Epithelial cell of esophagus (primary cell): ENCODE data around the gene CD53.
"Not testable (repeated sequence)": the region's sequence is repeated elsewhere in the genome, so short reads cannot be mapped to it uniquely, and the experiment has no call there.

Experiments used
- DNase-seq: peaks from one replicate; pipeline ENCODE4 v3.0.0; 2010; ENCODE audit warnings: low read depth
- H3K4me3 ChIP-seq: 2 replicates; pipeline ENCODE4 v1.5.1; 2011; ENCODE audit warnings: mild to moderate bottlenecking, low read length, control low read depth
- TF ChIP-seq, protein P1 (sequence below): IDR thresholded peaks from 2 replicates; pipeline ENCODE4 v1.5.1; 2011; ENCODE audit warnings: low read depth, mild to moderate bottlenecking, low read length, control low read depth, inconsistent platforms; ENCODE audit not compliant: insufficient read depth; ENCODE audit errors: missing control alignments

Gene CD53

DNA sequence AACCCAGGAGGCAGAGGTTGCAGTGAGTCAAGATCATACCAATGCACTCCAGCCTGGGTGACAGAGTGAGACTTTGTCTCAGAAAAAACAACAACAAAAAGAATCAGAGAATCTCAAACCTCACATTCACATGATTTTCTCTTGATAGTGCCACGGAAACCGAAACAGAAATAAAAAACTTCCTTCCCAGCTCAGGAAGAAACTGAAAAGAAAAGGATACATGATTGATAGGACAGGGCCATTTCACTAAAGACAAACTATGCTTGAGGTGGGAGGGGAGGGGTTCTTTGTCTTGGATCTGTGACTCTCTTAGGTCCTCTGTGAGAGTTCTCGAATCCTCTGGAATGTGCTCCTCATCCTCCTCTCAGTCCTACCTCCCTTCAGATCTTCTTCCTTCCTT lies 19.8 kb upstream of the CD53 start:
- DNase-seq = no peak
- H3K4me3 ChIP-seq = no peak overlapping the region
- TF ChIP-seq, protein P1, sequence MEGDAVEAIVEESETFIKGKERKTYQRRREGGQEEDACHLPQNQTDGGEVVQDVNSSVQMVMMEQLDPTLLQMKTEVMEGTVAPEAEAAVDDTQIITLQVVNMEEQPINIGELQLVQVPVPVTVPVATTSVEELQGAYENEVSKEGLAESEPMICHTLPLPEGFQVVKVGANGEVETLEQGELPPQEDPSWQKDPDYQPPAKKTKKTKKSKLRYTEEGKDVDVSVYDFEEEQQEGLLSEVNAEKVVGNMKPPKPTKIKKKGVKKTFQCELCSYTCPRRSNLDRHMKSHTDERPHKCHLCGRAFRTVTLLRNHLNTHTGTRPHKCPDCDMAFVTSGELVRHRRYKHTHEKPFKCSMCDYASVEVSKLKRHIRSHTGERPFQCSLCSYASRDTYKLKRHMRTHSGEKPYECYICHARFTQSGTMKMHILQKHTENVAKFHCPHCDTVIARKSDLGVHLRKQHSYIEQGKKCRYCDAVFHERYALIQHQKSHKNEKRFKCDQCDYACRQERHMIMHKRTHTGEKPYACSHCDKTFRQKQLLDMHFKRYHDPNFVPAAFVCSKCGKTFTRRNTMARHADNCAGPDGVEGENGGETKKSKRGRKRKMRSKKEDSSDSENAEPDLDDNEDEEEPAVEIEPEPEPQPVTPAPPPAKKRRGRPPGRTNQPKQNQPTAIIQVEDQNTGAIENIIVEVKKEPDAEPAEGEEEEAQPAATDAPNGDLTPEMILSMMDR = no peak

DNA sequence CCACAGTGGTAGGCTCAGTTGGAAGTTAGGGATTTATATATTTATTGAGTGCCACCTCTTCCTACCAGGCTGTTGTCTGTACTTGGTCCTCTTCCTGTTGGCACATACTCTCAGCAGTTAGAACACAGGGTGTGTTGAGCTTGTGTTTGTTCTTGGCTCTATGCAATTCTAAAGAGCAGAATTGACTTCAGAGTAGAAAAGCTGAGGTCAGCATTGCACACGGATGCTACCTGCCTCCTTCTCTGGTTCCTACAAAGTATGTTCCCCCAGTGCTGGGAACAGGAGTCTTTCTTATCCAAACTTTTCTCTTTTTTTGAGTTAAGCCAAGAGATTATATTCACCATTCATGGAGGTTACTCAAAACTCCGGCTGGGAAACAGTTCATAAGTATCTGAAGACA lies 16.5 kb upstream of the CD53 start:
- DNase-seq = no peak
- no peak overlapping the region for H3K4me3 ChIP-seq
- TF ChIP-seq, protein P1 = no peak

DNA sequence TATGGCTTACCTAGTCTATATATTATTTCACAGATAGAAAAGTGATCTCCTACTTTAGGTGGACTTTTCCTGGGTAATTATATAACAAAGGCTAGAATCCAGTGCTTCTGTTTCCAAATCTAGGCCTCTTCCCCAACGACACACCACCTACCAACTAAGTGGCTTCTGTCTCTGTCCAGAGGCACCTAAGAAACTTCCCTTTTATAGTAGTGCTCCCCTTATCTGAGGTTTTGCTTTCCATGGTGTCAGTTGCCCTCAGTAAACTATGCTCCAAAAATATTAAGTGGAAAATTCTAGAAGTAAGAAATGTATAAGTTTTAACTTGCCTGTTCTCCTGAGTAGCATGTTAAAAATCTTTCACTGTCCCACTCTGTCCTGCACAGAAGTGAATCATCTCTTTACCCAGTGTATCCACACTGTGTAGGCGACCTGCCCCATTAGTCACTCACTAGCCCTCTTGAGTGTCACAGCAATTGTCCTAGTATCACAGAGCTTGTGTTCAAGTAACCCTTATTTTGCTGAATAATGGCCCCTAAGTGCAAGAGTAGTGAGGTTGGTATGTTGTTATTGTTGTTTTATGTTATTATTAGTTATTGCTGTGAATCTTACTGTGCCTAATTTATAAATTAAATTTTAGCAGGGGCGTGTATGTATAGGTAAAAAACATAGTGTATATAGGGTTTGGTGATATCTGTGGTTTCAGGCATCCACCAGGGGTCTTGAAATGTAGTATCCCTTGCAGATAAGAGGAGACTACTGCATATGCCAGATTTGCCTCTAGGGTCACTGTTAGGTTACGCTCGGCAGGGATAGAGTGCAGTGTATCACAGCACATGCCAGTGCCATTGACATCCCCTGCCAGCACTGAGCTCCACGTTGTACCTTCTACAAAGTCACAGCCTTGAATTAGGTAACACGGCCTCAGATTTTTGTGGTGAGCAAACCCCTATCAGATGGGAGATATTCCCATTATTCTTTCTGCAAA lies 14.7 kb upstream of the CD53 start:
- peak; percentile 51 for DNase-seq
- no peak overlapping the region for H3K4me3 ChIP-seq
- TF ChIP-seq, protein P1 = no peak

DNA sequence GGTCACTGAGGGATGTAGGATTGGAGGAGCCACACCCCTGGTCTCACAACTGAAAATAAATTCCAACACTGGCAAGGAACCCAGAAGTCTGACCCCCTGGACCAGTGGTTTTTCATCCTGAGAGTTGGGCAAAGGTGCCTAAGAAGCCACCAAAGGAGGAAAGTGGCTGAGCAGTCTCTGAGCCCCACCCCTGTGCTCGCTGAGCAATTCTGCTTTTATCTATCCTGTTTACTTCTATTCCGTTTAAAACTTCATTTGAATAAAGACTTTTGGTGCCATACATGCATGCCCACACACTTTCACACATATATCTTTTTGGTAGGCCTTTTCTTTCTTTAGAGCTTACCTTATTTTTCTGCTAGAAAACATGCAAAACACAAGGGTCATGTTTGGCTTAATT lies 13.9 kb upstream of the CD53 start:
- H3K4me3 ChIP-seq = no peak overlapping the region
- TF ChIP-seq, protein P1 = no peak
- DNase-seq = no peak

DNA sequence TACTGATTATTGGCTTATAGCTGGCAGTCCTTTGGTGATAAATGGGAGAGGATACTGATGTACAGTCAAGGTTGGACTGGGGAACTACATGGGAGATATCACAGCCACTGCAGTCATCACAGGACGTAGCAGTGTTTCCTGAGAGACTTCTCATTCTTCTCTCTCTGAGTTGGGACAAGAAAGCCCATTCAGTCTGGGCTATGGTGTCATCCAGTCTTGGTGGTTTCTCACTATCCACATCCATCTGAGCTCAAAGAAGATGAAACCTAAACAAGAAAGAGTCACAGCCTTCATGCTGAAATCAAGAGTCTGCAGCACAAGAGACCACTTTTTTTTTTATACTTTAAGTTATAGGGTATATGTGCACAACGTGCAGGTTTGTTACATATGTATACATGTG lies 12.8 kb upstream of the CD53 start:
- H3K4me3 ChIP-seq = no peak overlapping the region
- no peak for DNase-seq
- TF ChIP-seq, protein P1 = no peak

DNA sequence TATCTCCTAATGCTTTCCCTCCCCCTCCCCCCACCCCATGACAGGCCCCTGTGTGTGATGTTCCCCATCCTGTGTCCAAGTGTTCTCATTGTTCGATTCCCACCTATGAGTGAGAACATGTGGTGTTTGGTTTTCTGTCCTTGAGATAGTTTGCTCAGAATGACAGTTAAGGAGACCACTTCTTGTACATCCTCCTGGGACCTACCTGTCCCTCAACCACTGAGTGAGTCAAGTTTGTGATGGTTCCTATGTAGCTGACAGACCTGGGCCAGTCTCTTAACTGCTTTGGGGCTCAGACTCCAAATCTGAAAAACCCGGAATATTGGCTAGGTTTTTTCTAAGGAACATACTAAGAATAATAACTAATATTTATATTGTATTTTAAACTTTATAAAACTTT lies 12.3 kb upstream of the CD53 start:
- H3K4me3 ChIP-seq, DNase-seq: not testable (repeated sequence)

DNA sequence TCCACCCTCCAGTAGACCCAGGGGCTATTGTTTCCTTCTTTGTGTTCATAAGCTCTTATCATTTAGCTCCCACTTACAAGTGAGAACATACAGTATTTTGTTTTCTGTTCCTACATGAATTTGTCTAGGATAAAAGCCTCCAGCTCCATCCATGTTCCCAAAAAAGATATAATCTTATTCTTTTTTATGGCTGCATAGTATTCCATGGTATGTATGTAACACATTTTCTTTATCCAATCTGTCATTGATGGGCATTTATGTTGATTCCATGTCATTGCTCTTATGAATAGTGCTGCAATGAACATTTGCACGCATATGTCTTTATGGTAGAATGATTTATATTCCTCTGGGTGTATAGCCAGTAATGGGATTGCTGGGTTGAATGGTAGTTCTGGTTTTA lies 11.0 kb upstream of the CD53 start:
- H3K4me3 ChIP-seq, DNase-seq: not testable (repeated sequence)

DNA sequence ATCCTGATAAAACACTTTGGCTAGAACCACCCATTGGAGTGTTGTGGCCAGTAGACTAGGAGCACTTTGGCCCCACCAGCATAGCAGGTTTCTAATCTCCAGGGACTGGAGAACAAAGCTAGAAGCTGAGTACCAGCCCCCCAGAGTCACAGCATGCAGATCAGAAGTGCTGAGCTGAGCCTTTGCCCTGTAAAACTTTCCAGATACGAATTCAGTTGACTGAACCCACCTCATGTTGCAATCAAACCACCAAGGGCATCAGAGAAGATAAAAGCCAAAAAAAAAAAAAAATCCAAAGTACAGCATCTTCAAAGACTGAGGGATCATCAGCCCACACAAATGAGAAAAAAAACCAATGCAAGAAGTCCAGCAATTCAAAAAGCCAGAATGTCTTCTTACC lies 8.7 kb upstream of the CD53 start:
- TF ChIP-seq, protein P1 = no peak
- no peak overlapping the region for H3K4me3 ChIP-seq
- no peak for DNase-seq
